Mesenchymal stem cell (in vitro differentiated cells and primary cell): Measurements from ENCODE around the gene NDUFA8.
A peak's percentile ranks its signal among the peaks of the same experiment; 100 is the strongest.

Experiments
- DNase-seq: peaks from one replicate; pipeline ENCODE4 v3.0.0-alpha.2; 2013
- H2AFZ ChIP-seq: one replicate; pipeline ENCODE4 v1.6.1; 2013; ENCODE audit warnings: low read depth, mild to moderate bottlenecking, control low read depth, inconsistent platforms, low read length, moderate library complexity
- H2AK5ac ChIP-seq: 2 replicates; pipeline ENCODE4 v1.6.1; 2013; ENCODE audit warnings: low read length, moderate library complexity, mild to moderate bottlenecking, inconsistent platforms; ENCODE audit not compliant: severe bottlenecking
- H2BK120ac ChIP-seq: one replicate; pipeline ENCODE4 v1.6.1; 2013; ENCODE audit warnings: low read depth, mild to moderate bottlenecking, inconsistent platforms, low read length, moderate library complexity
- H2BK12ac ChIP-seq, 2 experiments: one replicate each; pipeline ENCODE4 v1.6.1; 2013; ENCODE audit warnings: inconsistent platforms in 2 of 2, low read length in 2 of 2, mild to moderate bottlenecking in 2 of 2, moderate library complexity in 2 of 2, control low read depth in 1 of 2
- H2BK15ac ChIP-seq: one replicate; pipeline ENCODE4 v1.6.1; 2013; ENCODE audit warnings: mild to moderate bottlenecking, low read depth, inconsistent platforms; ENCODE audit not compliant: poor library complexity, severe bottlenecking
- H2BK5ac ChIP-seq: 2 replicates; pipeline ENCODE4 v1.6.1; 2013; ENCODE audit warnings: low read depth, mild to moderate bottlenecking, low read length, control low read depth, inconsistent platforms; ENCODE audit not compliant: poor library complexity, severe bottlenecking
- H3K14ac ChIP-seq, 2 experiments: one replicate each; pipeline ENCODE4 v1.6.1; 2013; ENCODE audit warnings: inconsistent platforms in 2 of 2, low read length in 2 of 2, control low read depth in 1 of 2, mild to moderate bottlenecking in 1 of 2, moderate library complexity in 1 of 2
- H3K18ac ChIP-seq, 2 experiments: one replicate each; pipeline ENCODE4 v1.6.1; 2013; ENCODE audit warnings: inconsistent platforms in 2 of 2, low read length in 2 of 2, control low read depth in 1 of 2, low read depth in 1 of 2, mild to moderate bottlenecking in 1 of 2
- H3K23ac ChIP-seq, 2 experiments: one replicate each; pipeline ENCODE4 v1.6.1; 2013; ENCODE audit warnings: inconsistent platforms in 2 of 2, low read length in 2 of 2, mild to moderate bottlenecking in 2 of 2, moderate library complexity in 2 of 2, control low read depth in 1 of 2
- H3K27ac ChIP-seq: 2 replicates; pipeline ENCODE4 v1.5.1; 2013; ENCODE audit warnings: mild to moderate bottlenecking, moderate library complexity, low read length, control low read depth, inconsistent platforms; ENCODE audit not compliant: poor library complexity, severe bottlenecking
- H3K27me3 ChIP-seq, 2 experiments: 2 replicates each; pipeline versions ENCODE4 v1.6.1 to v1.7.0; 2013; ENCODE audit warnings: low read length in 2 of 2, mild to moderate bottlenecking in 2 of 2, moderate library complexity in 2 of 2, control low read depth in 1 of 2, inconsistent platforms in 1 of 2; ENCODE audit not compliant: control insufficient read depth in 1 of 2, insufficient read depth in 1 of 2
- H3K36me3 ChIP-seq, 2 experiments: 2 replicates each; pipeline versions ENCODE4 v1.6.1 to v1.7.0; 2013; ENCODE audit warnings: low read length in 2 of 2, control low read depth in 1 of 2, inconsistent platforms in 1 of 2, low read depth in 1 of 2, mild to moderate bottlenecking in 1 of 2; ENCODE audit not compliant: insufficient read depth in 2 of 2, control insufficient read depth in 1 of 2
- H3K4ac ChIP-seq, 2 experiments: one replicate each; pipeline ENCODE4 v1.6.1; 2013; ENCODE audit warnings: inconsistent platforms in 2 of 2, low read length in 2 of 2, mild to moderate bottlenecking in 2 of 2, moderate library complexity in 2 of 2, control low read depth in 1 of 2, low read depth in 1 of 2
- H3K4me1 ChIP-seq: 2 replicates; pipeline ENCODE4 v1.6.1; 2013; ENCODE audit warnings: low read depth, low read length, control low read depth; ENCODE audit not compliant: control insufficient read depth, insufficient read depth
- H3K4me2 ChIP-seq: 2 replicates; pipeline ENCODE4 v1.6.1; 2013; ENCODE audit warnings: low read length, mild to moderate bottlenecking, inconsistent platforms; ENCODE audit not compliant: poor library complexity, severe bottlenecking
- H3K4me3 ChIP-seq, 2 experiments: 2 replicates each; pipeline versions ENCODE4 v1.5.1 to v1.7.0; 2013; ENCODE audit warnings: low read length in 2 of 2, mild to moderate bottlenecking in 2 of 2, control low read depth in 1 of 2, low read depth in 1 of 2; ENCODE audit not compliant: insufficient read depth in 1 of 2
- H3K79me1 ChIP-seq: replicated peaks from 2 replicates; pipeline ENCODE4 v1.6.1; 2013; ENCODE audit warnings: mild to moderate bottlenecking, control low read depth, low read length, inconsistent platforms; ENCODE audit not compliant: poor library complexity, severe bottlenecking
- H3K9ac ChIP-seq: 2 replicates; pipeline ENCODE4 v1.7.0; 2013; ENCODE audit warnings: mild to moderate bottlenecking, low read length, moderate library complexity
- H3K9me3 ChIP-seq: 2 replicates; pipeline ENCODE4 v1.7.0; 2013; ENCODE audit warnings: mild to moderate bottlenecking, low read length; ENCODE audit not compliant: control insufficient read depth
- H4K8ac ChIP-seq: one replicate; pipeline ENCODE4 v1.6.1; 2013; ENCODE audit warnings: inconsistent platforms, mild to moderate bottlenecking, low read length, moderate library complexity
- H4K91ac ChIP-seq: one replicate; pipeline ENCODE4 v1.6.1; 2013; ENCODE audit warnings: mild to moderate bottlenecking, low read length, inconsistent platforms
- WGBS: methylation state at CpG from one replicate; pipeline ENCODE4 v1.1.7; 2013; ENCODE audit warnings: mixed read lengths; 5-methylcytosine and 5-hydroxymethylcytosine counted together

Gene NDUFA8

GRCh38 chr9:122145592-122145863 lies 14.1 kb downstream of the NDUFA8 start:
- H3K27me3 ChIP-seq: no peaks in the 10 kb centered on the region
- H3K18ac ChIP-seq: no peak overlapping the region
- H3K4me1 ChIP-seq: no peaks in the 10 kb centered on the region
- no peak overlapping the region for H3K14ac ChIP-seq
- H2BK120ac ChIP-seq: no peak overlapping the region
- DNase-seq: no peak
- H3K9me3 ChIP-seq: no peaks in the 10 kb centered on the region
- no peak overlapping the region for H3K27ac ChIP-seq
- H2BK12ac ChIP-seq: no peak overlapping the region
- WGBS: 100% methylated on average over 2 of the region's 2 CpGs
- H4K91ac ChIP-seq: no peak overlapping the region
- H3K36me3 ChIP-seq: peaks cover 32 to 75% of the 10 kb centered on the region in 2 experiments
- no peak overlapping the region for H3K9ac ChIP-seq
- no peak overlapping the region for H2BK5ac ChIP-seq
- no peak overlapping the region for H3K4ac ChIP-seq
- H2AFZ ChIP-seq: no peak overlapping the region
- H2AK5ac ChIP-seq: no peak overlapping the region
- H3K79me1 ChIP-seq: peaks cover 18% of the 10 kb centered on the region
- no peak overlapping the region for H3K4me3 ChIP-seq
- no peak overlapping the region for H2BK15ac ChIP-seq
- no peak overlapping the region for H4K8ac ChIP-seq
- H3K4me2 ChIP-seq: no peak overlapping the region
- no peak overlapping the region for H3K23ac ChIP-seq

DNA sequence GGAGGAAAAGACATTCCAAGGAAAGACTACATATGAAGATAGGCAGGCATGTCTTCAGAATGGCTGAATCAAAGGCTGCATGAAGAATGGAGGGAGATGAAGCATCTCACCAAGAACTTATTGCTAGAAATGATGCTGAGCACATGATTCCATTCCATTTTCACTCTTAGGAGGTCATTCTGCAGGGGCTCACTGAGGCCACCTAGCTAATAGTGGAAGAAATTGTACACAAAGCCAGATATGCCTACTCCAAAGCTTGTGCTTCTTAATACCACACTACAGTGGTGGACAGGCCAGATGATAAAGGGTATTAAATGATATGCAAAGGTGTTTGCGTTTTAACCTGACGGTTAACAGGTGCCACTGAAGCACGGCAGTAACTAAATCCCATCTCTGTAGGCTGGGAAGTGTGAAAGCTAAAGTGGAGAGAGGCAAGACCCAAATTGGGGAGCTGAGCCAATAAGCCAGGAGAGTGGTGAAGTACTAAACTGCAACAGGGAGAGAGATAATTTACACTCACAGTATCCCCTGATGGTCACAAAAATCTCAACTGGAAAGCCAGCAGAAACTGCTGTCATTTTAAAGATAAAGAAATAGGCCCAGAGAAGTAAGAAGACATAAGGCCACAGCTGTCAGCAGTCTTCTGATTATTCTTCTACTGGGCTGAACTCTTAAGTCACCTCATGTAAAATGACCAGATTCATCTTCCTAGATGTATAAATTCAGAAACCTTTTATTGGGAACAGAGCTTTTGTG lies 14.6 kb downstream of the NDUFA8 start:
- Histone ChIP-seq H3K14ac (no peak overlapping the region), H3K36me3 (peaks cover 32 to 75% of the 10 kb centered on the region in 2 experiments), H2AK5ac (no peak overlapping the region), H3K4me1 (no peaks in the 10 kb centered on the region), H3K4me2 (no peak overlapping the region), H4K8ac (no peak overlapping the region), H3K9me3 (no peaks in the 10 kb centered on the region), H2BK12ac (no peak overlapping the region), H2AFZ (no peak overlapping the region), H2BK5ac (no peak overlapping the region), H3K9ac (no peak overlapping the region), H3K27me3 (no peaks in the 10 kb centered on the region), H3K4ac (no peak overlapping the region), H3K18ac (no peak overlapping the region), H4K91ac (no peak overlapping the region), H3K4me3 (no peak overlapping the region), H3K79me1 (peaks cover 18% of the 10 kb centered on the region), H2BK120ac (no peak overlapping the region), H3K23ac (no peak overlapping the region), H3K27ac (no peak overlapping the region), H2BK15ac (no peak overlapping the region)
- DNase-seq: peak; percentile 14
- 96% methylated on average over 3 of the region's 3 CpGs for WGBS

DNA sequence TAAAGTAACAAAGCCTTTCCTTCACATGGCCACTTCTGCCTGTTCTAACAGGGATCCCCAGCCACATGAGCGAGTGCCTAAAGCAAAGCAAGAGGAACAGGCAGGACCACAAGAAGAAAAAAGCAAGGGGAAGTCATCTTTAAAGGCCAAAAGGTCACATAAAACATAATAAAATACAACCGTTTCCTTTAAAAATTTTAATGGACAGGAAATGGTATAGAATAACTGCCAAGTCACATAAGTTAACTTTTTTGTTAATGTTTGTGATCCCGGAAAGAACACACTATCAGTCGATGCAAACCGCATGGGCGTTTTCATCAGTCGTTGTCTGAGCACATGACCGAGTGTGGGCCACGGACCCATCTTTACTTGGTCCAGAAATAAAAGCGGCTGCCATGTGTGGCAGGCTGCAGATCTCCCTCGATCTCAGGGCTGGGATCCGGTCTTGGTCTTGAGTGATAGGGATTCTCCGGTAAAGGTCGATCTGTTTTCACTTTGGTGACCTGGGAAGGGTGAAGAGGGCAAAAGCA lies 15.6 kb downstream of the NDUFA8 start:
- Histone ChIP-seq H3K36me3 (peaks cover 29 to 69% of the 10 kb centered on the region in 2 experiments), H2AFZ (no peak overlapping the region), H2BK12ac (no peak overlapping the region), H3K23ac (no peak overlapping the region), H3K9me3 (no peaks in the 10 kb centered on the region), H3K79me1 (peaks cover 12% of the 10 kb centered on the region), H3K18ac (no peak overlapping the region), H3K14ac (no peak overlapping the region), H3K4me1 (no peaks in the 10 kb centered on the region), H4K8ac (no peak overlapping the region), H3K27ac (no peak overlapping the region), H3K4me2 (no peak overlapping the region), H3K9ac (no peak overlapping the region), H3K27me3 (no peaks in the 10 kb centered on the region), H2BK120ac (no peak overlapping the region), H3K4me3 (no peak overlapping the region), H4K91ac (no peak overlapping the region), H3K4ac (no peak overlapping the region), H2AK5ac (no peak overlapping the region), H2BK5ac (no peak overlapping the region), H2BK15ac (no peak overlapping the region)
- WGBS: 91% methylated on average over 13 of the region's 14 CpGs
- no peak for DNase-seq

- Histone ChIP-seq H3K14ac (no peak overlapping the region), H3K23ac (no peak overlapping the region), H3K9ac (no peak overlapping the region), H3K27me3 (no peaks in the 10 kb centered on the region), H3K4me1 (no peaks in the 10 kb centered on the region), H3K4ac (no peak overlapping the region), H3K36me3 (peaks cover 29 to 63% of the 10 kb centered on the region in 2 experiments), H3K4me2 (no peak overlapping the region), H2BK12ac (no peak overlapping the region), H3K4me3 (no peak overlapping the region), H3K9me3 (no peaks in the 10 kb centered on the region), H2BK5ac (no peak overlapping the region), H2AK5ac (no peak overlapping the region), H3K27ac (no peak overlapping the region), H2BK15ac (no peak overlapping the region), H4K91ac (no peak overlapping the region), H3K79me1 (peaks cover 12% of the 10 kb centered on the region), H2AFZ (no peak overlapping the region), H4K8ac (no peak overlapping the region), H2BK120ac (no peak overlapping the region), H3K18ac (no peak overlapping the region)
- WGBS: 100% methylated on average over 1 of the region's 1 CpG
- no peak for DNase-seq
Observed at GRCh38 chr9:122143296-122143695, 16.3 kb downstream of the NDUFA8 start.
